HEK293 (cell line): ENCODE results near the gene MISP3.

Experiments used
- CTCF ChIA-PET: fragments of 350-600 bp; formaldehyde crosslinking; extraction: SDS; loops from one replicate; lab custom pipeline; 2021; ENCODE audit warnings: antibody characterized with exemption; lab: Yijun Ruan, JAX
- POLR2A ChIA-PET: fragments of 300-600 bp; formaldehyde crosslinking; extraction: SDS; loops from one replicate; lab custom pipeline; 2020; ENCODE audit warnings: antibody characterized with exemption, inconsistent platforms; lab: Yijun Ruan, JAX
- H3K27ac ChIP-seq: fragments of 200-500 bp; sonication (Bioruptor generic); 2 replicates; pipeline ENCODE4 v1.5.1; 2014; ENCODE audit warnings: low read depth, low read length, control low read depth, inconsistent platforms; ENCODE audit errors: extremely low read depth
- H3K36me3 ChIP-seq, 2 experiments: fragments of 200-500 bp in 1 of 2; sonication (Bioruptor generic) in 1 of 2; 1 replicate in 1 of 2; 2 replicates in 1 of 2; pipeline ENCODE4 v1.5.1; 2014 to 2017; ENCODE audit warnings: inconsistent platforms in 2 of 2, low read length in 2 of 2; ENCODE audit not compliant: control insufficient read depth in 2 of 2, insufficient read depth in 1 of 2
- H3K4me1 ChIP-seq: fragments of 200-500 bp; sonication (Bioruptor generic); 2 replicates; pipeline ENCODE4 v1.5.1; 2014; ENCODE audit warnings: mild to moderate bottlenecking, low read length, inconsistent platforms; ENCODE audit not compliant: control insufficient read depth, insufficient read depth
- H3K4me3 ChIP-seq: 2 replicates; pipeline ENCODE4 v1.5.1; 2011; ENCODE audit warnings: low read depth, mild to moderate bottlenecking, control low read depth, low read length, moderate library complexity
- H3K9me3 ChIP-seq: fragments of 200-500 bp; sonication (Bioruptor generic); 2 replicates; pipeline ENCODE4 v1.5.1; 2014; ENCODE audit warnings: low read depth, low read length, inconsistent platforms; ENCODE audit not compliant: control insufficient read depth, insufficient read depth
- BCL6B ChIP-seq: fragments of 450-650 bp; formaldehyde crosslinking; IDR thresholded peaks from 2 replicates; pipeline ENCODE4 v1.5.1; 2017; ENCODE audit warnings: missing biosample characterization, missing genetic modification characterization
- IKZF3 ChIP-seq: fragments of 450-650 bp; IDR thresholded peaks from 2 replicates; pipeline ENCODE4 v1.5.0; 2018; ENCODE audit warnings: missing biosample characterization, mild to moderate bottlenecking, missing genetic modification characterization, moderate library complexity
- RBAK ChIP-seq: fragments of 450-650 bp; formaldehyde crosslinking; IDR thresholded peaks from 2 replicates; pipeline ENCODE4 v1.5.1; 2016; ENCODE audit warnings: missing biosample characterization, missing genetic modification characterization
- SCRT2 ChIP-seq: fragments of 450-650 bp; formaldehyde crosslinking; IDR thresholded peaks from 2 replicates; pipeline ENCODE4 v1.5.1; 2016; ENCODE audit warnings: missing biosample characterization, missing genetic modification characterization
- YY2 ChIP-seq: fragments of 450-650 bp; formaldehyde crosslinking; IDR thresholded peaks from 2 replicates; pipeline ENCODE4 v1.5.1; 2016; ENCODE audit warnings: missing biosample characterization, missing genetic modification characterization
- ZBTB21 ChIP-seq: fragments of 450-650 bp; formaldehyde crosslinking; IDR thresholded peaks from 2 replicates; pipeline ENCODE4 v1.5.1; 2017; ENCODE audit warnings: missing biosample characterization, missing genetic modification characterization
- ZNF121 ChIP-seq: fragments of 450-650 bp; formaldehyde crosslinking; IDR thresholded peaks from 2 replicates; pipeline ENCODE4 v1.5.1; 2016; ENCODE audit warnings: missing biosample characterization, missing genetic modification characterization
- ZNF133 ChIP-seq: fragments of 450-650 bp; formaldehyde crosslinking; IDR thresholded peaks from 2 replicates; pipeline ENCODE4 v1.5.1; 2016; ENCODE audit warnings: missing biosample characterization, missing genetic modification characterization
- ZNF175 ChIP-seq: fragments of 450-650 bp; formaldehyde crosslinking; IDR thresholded peaks from 2 replicates; pipeline ENCODE4 v1.5.1; 2016; ENCODE audit warnings: missing biosample characterization, missing genetic modification characterization
- ZNF223 ChIP-seq: fragments of 450-650 bp; formaldehyde crosslinking; IDR thresholded peaks from 2 replicates; pipeline ENCODE4 v1.5.1; 2016; ENCODE audit warnings: missing biosample characterization, missing genetic modification characterization
- ZNF311 ChIP-seq: fragments of 450-650 bp; formaldehyde crosslinking; IDR thresholded peaks from 2 replicates; pipeline ENCODE4 v1.5.1; 2017; ENCODE audit warnings: missing biosample characterization, missing genetic modification characterization, borderline replicate concordance
- ZNF324 ChIP-seq: fragments of 450-650 bp; formaldehyde crosslinking; IDR thresholded peaks from 2 replicates; pipeline ENCODE4 v1.5.1; 2016; ENCODE audit warnings: missing biosample characterization, missing genetic modification characterization
- ZNF416 ChIP-seq: fragments of 450-650 bp; formaldehyde crosslinking; IDR thresholded peaks from 2 replicates; pipeline ENCODE4 v1.5.1; 2016; ENCODE audit warnings: missing biosample characterization, missing genetic modification characterization
- ZNF530 ChIP-seq: fragments of 450-650 bp; formaldehyde crosslinking; IDR thresholded peaks from 2 replicates; pipeline ENCODE4 v1.5.1; 2016; ENCODE audit warnings: low read depth, missing biosample characterization, missing genetic modification characterization
- ZNF558 ChIP-seq: fragments of 450-650 bp; formaldehyde crosslinking; IDR thresholded peaks from 2 replicates; pipeline ENCODE4 v1.5.1; 2016; ENCODE audit warnings: missing biosample characterization, missing genetic modification characterization
- ZNF621 ChIP-seq: fragments of 450-650 bp; formaldehyde crosslinking; IDR thresholded peaks from 2 replicates; pipeline ENCODE4 v1.5.1; 2017; ENCODE audit warnings: missing biosample characterization, missing genetic modification characterization
- ZNF76 ChIP-seq: fragments of 450-650 bp; formaldehyde crosslinking; IDR thresholded peaks from 2 replicates; pipeline ENCODE4; 2016; ENCODE audit warnings: low read depth, missing biosample characterization, missing genetic modification characterization, borderline replicate concordance
- ZXDB ChIP-seq: fragments of 450-650 bp; formaldehyde crosslinking; IDR thresholded peaks from 2 replicates; pipeline ENCODE4 v1.5.1; 2016; ENCODE audit warnings: missing biosample characterization, missing genetic modification characterization
- TF ChIP-seq, protein P1 (sequence below): fragments of 450-650 bp; formaldehyde crosslinking; IDR thresholded peaks from 2 replicates; pipeline ENCODE4 v1.5.1; 2017; ENCODE audit warnings: missing biosample characterization, missing genetic modification characterization
- TF ChIP-seq, protein P2 (sequence below): fragments of 450-650 bp; formaldehyde crosslinking; IDR thresholded peaks from 2 replicates; pipeline ENCODE4 v1.5.1; 2017; ENCODE audit warnings: missing biosample characterization, missing genetic modification characterization
- TF ChIP-seq, protein P3 (sequence below): fragments of 450-650 bp; formaldehyde crosslinking; IDR thresholded peaks from 2 replicates; pipeline ENCODE4 v1.5.1; 2016; ENCODE audit warnings: missing biosample characterization, missing genetic modification characterization
- TF ChIP-seq, protein P4 (sequence below): fragments of 450-650 bp; formaldehyde crosslinking; IDR thresholded peaks from 2 replicates; pipeline ENCODE4 v1.5.0; 2017; ENCODE audit warnings: missing biosample characterization, missing genetic modification characterization, borderline replicate concordance
- TF ChIP-seq, protein P5 (sequence below): fragments of 450-650 bp; formaldehyde crosslinking; IDR thresholded peaks from 2 replicates; pipeline ENCODE4 v1.5.1; 2016; ENCODE audit warnings: missing biosample characterization, missing genetic modification characterization

MISP3 gene

GRCh38 chr19:14058182-14059092, 14.1 kb upstream of the MISP3 start:
- Histone ChIP-seq H3K4me3 (peak overlapping the region; percentile 23), H3K4me1 (peaks cover 4% of the 10 kb centered on the region), H3K36me3 (no peaks in the 10 kb centered on the region), H3K27ac (no peak overlapping the region; the same call in 1 of the 2 replicates), H3K9me3 (no peaks in the 10 kb centered on the region)
- CTCF ChIA-PET, result interaction anchor here (0.6 to 6.9 kb wide), 21 partner anchors 7 to 220 kb away, joined by 3 to 80 read pairs (median 3); partner anchors contain the start of genes ASF1B, IL27RA, MISP3 and RLN3
- POLR2A ChIA-PET, result interaction anchor here (2.3 kb wide), 1 partner anchor 14 kb away, joined by 6 read pairs; the partner anchor contains the start of gene MISP3
- TF ChIP-seq, protein P1, sequence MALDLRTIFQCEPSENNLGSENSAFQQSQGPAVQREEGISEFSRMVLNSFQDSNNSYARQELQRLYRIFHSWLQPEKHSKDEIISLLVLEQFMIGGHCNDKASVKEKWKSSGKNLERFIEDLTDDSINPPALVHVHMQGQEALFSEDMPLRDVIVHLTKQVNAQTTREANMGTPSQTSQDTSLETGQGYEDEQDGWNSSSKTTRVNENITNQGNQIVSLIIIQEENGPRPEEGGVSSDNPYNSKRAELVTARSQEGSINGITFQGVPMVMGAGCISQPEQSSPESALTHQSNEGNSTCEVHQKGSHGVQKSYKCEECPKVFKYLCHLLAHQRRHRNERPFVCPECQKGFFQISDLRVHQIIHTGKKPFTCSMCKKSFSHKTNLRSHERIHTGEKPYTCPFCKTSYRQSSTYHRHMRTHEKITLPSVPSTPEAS (tag by site-specific recombination), result 0 out of 2 replicates have a peak, but pooled peaks have one; percentile 11
- TF ChIP-seq ZNF223 (0 out of 2 replicates have a peak, but pooled peaks have one; percentile 49), BCL6B (tag by site-specific recombination) (no peak), ZNF558 (tag by site-specific recombination) (no peak), RBAK (tag by site-specific recombination) (0 out of 2 replicates have a peak, but pooled peaks have one; percentile 15), ZNF76 (0 out of 2 replicates have a peak, but pooled peaks have one; percentile 3), ZBTB21 (peak; percentile 2; the same call in 1 of the 2 replicates), ZXDB (tag by site-specific recombination) (peak; percentile 35; the same call in 1 of the 2 replicates), IKZF3 (tag by site-specific recombination) (0 out of 2 replicates have a peak, but pooled peaks have one; percentile 29), ZNF175 (tag by site-specific recombination) (peak; percentile 77; the same call in 1 of the 2 replicates), ZNF133 (tag by site-specific recombination) (peak; percentile 7; the same call in 1 of the 2 replicates), YY2 (tag by site-specific recombination) (no peak), ZNF621 (no peak), SCRT2 (no peak), ZNF416 (tag by site-specific recombination) (no peak), ZNF121 (tag by site-specific recombination) (no peak), ZNF311 (tag by site-specific recombination) (no peak), ZNF530 (tag by site-specific recombination) (no peak), ZNF324 (tag by site-specific recombination) (no peak)
- TF ChIP-seq, protein P2, sequence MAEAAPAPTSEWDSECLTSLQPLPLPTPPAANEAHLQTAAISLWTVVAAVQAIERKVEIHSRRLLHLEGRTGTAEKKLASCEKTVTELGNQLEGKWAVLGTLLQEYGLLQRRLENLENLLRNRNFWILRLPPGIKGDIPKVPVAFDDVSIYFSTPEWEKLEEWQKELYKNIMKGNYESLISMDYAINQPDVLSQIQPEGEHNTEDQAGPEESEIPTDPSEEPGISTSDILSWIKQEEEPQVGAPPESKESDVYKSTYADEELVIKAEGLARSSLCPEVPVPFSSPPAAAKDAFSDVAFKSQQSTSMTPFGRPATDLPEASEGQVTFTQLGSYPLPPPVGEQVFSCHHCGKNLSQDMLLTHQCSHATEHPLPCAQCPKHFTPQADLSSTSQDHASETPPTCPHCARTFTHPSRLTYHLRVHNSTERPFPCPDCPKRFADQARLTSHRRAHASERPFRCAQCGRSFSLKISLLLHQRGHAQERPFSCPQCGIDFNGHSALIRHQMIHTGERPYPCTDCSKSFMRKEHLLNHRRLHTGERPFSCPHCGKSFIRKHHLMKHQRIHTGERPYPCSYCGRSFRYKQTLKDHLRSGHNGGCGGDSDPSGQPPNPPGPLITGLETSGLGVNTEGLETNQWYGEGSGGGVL, result no peak
- TF ChIP-seq, protein P3, sequence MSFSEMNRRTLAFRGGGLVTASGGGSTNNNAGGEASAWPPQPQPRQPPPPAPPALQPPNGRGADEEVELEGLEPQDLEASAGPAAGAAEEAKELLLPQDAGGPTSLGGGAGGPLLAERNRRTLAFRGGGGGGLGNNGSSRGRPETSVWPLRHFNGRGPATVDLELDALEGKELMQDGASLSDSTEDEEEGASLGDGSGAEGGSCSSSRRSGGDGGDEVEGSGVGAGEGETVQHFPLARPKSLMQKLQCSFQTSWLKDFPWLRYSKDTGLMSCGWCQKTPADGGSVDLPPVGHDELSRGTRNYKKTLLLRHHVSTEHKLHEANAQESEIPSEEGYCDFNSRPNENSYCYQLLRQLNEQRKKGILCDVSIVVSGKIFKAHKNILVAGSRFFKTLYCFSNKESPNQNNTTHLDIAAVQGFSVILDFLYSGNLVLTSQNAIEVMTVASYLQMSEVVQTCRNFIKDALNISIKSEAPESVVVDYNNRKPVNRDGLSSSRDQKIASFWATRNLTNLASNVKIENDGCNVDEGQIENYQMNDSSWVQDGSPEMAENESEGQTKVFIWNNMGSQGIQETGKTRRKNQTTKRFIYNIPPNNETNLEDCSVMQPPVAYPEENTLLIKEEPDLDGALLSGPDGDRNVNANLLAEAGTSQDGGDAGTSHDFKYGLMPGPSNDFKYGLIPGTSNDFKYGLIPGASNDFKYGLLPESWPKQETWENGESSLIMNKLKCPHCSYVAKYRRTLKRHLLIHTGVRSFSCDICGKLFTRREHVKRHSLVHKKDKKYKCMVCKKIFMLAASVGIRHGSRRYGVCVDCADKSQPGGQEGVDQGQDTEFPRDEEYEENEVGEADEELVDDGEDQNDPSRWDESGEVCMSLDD (tag by site-specific recombination), result peak; percentile 100
- TF ChIP-seq, protein P4, sequence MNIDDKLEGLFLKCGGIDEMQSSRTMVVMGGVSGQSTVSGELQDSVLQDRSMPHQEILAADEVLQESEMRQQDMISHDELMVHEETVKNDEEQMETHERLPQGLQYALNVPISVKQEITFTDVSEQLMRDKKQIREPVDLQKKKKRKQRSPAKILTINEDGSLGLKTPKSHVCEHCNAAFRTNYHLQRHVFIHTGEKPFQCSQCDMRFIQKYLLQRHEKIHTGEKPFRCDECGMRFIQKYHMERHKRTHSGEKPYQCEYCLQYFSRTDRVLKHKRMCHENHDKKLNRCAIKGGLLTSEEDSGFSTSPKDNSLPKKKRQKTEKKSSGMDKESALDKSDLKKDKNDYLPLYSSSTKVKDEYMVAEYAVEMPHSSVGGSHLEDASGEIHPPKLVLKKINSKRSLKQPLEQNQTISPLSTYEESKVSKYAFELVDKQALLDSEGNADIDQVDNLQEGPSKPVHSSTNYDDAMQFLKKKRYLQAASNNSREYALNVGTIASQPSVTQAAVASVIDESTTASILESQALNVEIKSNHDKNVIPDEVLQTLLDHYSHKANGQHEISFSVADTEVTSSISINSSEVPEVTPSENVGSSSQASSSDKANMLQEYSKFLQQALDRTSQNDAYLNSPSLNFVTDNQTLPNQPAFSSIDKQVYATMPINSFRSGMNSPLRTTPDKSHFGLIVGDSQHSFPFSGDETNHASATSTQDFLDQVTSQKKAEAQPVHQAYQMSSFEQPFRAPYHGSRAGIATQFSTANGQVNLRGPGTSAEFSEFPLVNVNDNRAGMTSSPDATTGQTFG (tag by site-specific recombination), result peak; percentile 20; the same call in 1 of the 2 replicates
- TF ChIP-seq, protein P5, sequence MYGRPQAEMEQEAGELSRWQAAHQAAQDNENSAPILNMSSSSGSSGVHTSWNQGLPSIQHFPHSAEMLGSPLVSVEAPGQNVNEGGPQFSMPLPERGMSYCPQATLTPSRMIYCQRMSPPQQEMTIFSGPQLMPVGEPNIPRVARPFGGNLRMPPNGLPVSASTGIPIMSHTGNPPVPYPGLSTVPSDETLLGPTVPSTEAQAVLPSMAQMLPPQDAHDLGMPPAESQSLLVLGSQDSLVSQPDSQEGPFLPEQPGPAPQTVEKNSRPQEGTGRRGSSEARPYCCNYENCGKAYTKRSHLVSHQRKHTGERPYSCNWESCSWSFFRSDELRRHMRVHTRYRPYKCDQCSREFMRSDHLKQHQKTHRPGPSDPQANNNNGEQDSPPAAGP (tag by site-specific recombination), result no peak
